ENCODE data around the gene ACTR1A. TPM values are rescaled to one million over a fixed set of nuclear protein-coding genes. Genes with fewer than 3 reads are reported as not detected.

The ACTR1A gene
- total RNA-seq, 1 experiment from 2014 or later: 82.1 TPM

DNA sequence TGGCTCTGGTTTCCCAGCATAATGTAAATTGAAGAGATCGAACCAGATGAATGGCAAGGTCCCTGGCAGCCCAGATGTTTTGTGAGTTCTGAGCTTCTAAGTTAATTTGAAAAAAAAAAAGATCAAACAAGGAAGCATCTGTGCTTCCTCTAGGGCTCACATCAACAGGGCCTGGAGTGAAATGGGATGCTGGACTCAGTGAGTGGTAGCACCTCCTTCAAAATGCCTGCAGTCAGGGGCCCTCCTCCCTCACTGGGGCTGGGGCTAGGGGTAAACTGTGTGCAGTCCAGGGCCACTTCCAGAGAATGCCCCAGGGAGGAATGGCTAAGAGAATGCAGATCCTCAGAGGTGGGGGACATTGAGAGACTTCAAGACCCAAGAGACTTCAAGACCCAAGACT lies 64.1 kb downstream of the ACTR1A start:
- Histone ChIP-seq H2BK120ac (ENCODE audit: low read depth, low read length, poor library complexity, severe bottlenecking) (no peak overlapping the region), H3K9ac (ENCODE audit: extremely low read depth, insufficient read length, low read length) (no peak overlapping the region), H3K4me1 (ENCODE audit: insufficient read depth, low read length) (peaks cover 5% of the 10 kb centered on the region; the same call in 1 of the 2 replicates), H3K14ac (ENCODE audit: insufficient read depth, low read length) (no peak overlapping the region), H2AK5ac (ENCODE audit: insufficient read length, low read length) (no peak overlapping the region), H4K91ac (ENCODE audit: insufficient read length, low read depth, low read length) (no peak overlapping the region), H3K18ac (ENCODE audit: insufficient read length, low read depth, low read length) (no peak overlapping the region), H3T11ph (ENCODE audit: low read length) (no peak overlapping the region), H4K5ac (ENCODE audit: insufficient read length, low read depth, low read length) (no peak overlapping the region), H2BK12ac (ENCODE audit: insufficient read length, low read depth, low read length) (no peak overlapping the region), H3K23ac (ENCODE audit: insufficient read length, low read depth, low read length) (no peak overlapping the region), H3K79me1 (ENCODE audit: insufficient read depth, low read depth, low read length, poor library complexity, severe bottlenecking) (no peaks in the 10 kb centered on the region), H3K27ac (ENCODE audit: insufficient read length, low read depth, low read length) (no peak overlapping the region), H2AFZ (ENCODE audit: low read length) (no peak overlapping the region), H4K8ac (replicated peaks; ENCODE audit: insufficient read length, low read depth, low read length) (no peak overlapping the region), H3K4me2 (ENCODE audit: insufficient read depth, insufficient read length, low read length) (no peak overlapping the region), H3K9me3 (ENCODE audit: control insufficient read depth, low read depth, low read length) (no peaks in the 10 kb centered on the region), H3K27me3 (ENCODE audit: insufficient read depth, low read length) (peaks cover 26% of the 10 kb centered on the region; the same call in 1 of the 2 replicates), H2BK15ac (ENCODE audit: low read depth, low read length) (no peak overlapping the region), H4K20me1 (ENCODE audit: control insufficient read depth, insufficient read depth, insufficient read length) (no peaks in the 10 kb centered on the region), H2BK5ac (ENCODE audit: insufficient read length, low read length) (no peak overlapping the region), H3K23me2 (ENCODE audit: insufficient read length, low read depth, low read length, poor library complexity, severe bottlenecking) (no peaks in the 10 kb centered on the region), H3K4ac (ENCODE audit: low read depth, low read length) (no peak overlapping the region), H3K56ac (ENCODE audit: insufficient read length, low read depth, low read length) (no peak overlapping the region), H3K79me2 (ENCODE audit: insufficient read depth, low read length) (no peaks in the 10 kb centered on the region), H2BK20ac (ENCODE audit: low read depth, low read length, poor library complexity, severe bottlenecking) (no peak overlapping the region)
- Mint-ChIP-seq H3K27ac (no peak overlapping the region), H3K36me3 (ENCODE audit: insufficient read depth in 1 of 3, low read depth in 3 of 3) (no peaks in the 10 kb centered on the region), H3K9me3 (no peaks in the 10 kb centered on the region), H3K4me1 (peaks cover 10 to 26% of the 10 kb centered on the region in 2 experiments), H3K4me3 (no peak overlapping the region), H3K27me3 (ENCODE audit: low read depth) (peaks cover 74% of the 10 kb centered on the region)
- TF ChIP-seq, protein P1, sequence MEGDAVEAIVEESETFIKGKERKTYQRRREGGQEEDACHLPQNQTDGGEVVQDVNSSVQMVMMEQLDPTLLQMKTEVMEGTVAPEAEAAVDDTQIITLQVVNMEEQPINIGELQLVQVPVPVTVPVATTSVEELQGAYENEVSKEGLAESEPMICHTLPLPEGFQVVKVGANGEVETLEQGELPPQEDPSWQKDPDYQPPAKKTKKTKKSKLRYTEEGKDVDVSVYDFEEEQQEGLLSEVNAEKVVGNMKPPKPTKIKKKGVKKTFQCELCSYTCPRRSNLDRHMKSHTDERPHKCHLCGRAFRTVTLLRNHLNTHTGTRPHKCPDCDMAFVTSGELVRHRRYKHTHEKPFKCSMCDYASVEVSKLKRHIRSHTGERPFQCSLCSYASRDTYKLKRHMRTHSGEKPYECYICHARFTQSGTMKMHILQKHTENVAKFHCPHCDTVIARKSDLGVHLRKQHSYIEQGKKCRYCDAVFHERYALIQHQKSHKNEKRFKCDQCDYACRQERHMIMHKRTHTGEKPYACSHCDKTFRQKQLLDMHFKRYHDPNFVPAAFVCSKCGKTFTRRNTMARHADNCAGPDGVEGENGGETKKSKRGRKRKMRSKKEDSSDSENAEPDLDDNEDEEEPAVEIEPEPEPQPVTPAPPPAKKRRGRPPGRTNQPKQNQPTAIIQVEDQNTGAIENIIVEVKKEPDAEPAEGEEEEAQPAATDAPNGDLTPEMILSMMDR (conservative IDR thresholded peaks at IDR 0.05): no peak
- WGBS (ENCODE audit: extremely low coverage, insufficient read length, low lambda C conversion rate): no CpG with 5 or more reads among the region's 1 CpG
- DNase-seq: no peak

Measured in H9 (cell line).